Stimulated activated CD4-positive, alpha-beta T cell treated with anti-CD3 and anti-CD28 coated beads, Interleukin-1b, Interleukin-23, amount 100 ng/mL, for 48 hours (primary cell): Measurements from ENCODE around the gene CLDN5.

Experiments
- DNase-seq: peaks from one replicate; pipeline ENCODE4 v3.0.0-alpha.2; 2020

Gene CLDN5

DNA sequence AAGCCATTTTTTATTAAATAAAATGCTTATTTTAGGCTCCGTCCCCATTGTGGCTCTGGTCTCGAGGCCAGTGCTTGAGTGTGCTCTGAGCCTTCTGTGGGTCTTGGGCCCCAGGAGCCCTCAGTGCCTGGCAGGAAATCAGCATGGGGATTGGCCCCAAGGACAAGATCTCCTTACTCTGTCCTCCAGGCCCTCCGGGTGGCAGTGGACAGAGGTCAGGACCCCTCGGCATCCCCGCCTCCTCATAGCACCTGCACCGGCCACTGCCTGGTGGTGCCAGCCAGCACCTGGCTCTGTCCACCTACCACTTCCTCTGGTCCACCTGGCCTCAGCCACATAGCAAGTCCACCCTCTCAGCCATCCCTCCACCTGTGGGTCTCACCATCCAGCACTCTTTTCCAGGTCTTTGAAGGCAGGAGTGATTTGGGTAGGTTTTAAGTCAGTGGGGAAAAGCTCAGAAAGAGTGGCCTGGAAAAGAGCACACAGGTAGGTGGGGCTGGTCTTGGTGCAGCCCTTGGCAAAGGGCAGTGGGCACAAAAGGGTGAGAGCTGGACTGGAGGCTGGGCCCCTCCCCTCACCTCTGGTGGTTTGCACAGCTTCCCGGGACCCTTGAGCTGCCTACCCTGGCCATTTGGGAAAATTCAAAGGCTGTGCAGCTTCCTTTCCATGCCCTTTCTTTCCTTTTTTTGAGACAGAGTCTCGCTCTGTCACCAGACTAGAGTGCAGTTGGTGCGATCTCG is 3.5 kb downstream of the CLDN5 start:
- DNase-seq: no peak

DNA sequence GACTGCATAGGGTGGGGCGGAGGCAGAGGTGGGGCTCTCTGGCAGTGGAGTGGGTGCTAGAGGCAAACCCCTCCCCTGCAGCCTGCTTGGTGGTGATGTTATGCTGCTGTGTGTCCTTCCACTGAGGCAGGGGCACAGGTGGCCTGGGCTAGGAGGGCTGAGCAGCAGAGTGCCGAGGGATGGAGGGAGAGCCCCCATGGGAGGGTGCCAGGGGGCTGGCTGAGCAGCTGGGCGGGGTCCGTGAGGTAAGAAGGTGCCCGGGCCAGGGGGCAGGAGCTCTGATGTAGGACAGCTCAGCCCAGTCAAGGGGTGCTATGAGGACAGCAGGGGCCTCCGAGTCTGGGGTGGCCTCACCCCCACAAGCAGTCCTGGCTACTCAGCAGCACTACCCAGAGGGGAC is 4.2 kb downstream of the CLDN5 start:
- DNase-seq: no peak

DNA sequence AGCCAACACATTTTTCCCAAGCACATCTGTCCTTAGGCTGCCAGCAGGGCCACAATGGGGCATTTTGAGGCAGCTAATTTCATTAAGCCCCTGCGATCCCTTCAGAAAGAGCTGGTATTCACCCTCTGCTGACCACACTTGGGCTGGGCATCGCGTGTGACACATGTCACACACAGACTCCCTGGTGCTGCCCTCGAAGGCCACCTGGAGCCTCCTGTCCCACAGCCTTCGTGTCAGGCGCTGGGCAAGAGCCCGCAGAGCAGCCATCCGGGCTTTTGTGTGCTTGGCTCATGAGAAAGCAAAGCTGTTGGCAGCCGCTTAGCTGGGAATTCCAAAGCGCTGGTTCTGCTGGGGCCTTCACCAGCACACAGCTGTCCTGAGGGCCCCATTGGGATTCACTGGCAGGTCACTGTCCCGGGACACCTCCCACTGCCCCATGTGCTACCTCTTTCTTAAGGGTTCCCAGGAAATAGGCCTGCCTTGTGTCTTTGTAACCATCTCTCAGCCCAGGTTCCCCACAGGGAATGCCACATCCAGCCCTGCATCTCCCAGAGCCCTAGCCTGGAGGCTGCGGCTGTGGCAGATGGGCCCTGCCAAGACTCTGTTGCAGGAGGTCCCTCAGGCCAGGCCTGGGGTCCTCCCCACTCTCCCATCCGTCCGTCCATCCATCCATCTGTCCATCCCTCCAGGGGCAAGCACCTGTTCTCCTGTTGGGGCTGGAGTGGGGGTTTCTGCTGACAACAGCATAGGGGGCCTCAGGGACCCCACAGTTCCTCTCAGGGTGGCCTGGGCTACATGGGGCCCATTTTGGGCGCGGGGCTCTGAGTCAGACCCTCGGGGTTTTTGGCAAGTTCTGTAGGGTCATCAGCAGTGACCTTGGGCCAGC is 4.9 kb downstream of the CLDN5 start:
- no peak for DNase-seq

- no peak for DNase-seq
These were observed 5.6 kb downstream of the CLDN5 start for GRCh38 chr22:19518635-19519034.

DNA sequence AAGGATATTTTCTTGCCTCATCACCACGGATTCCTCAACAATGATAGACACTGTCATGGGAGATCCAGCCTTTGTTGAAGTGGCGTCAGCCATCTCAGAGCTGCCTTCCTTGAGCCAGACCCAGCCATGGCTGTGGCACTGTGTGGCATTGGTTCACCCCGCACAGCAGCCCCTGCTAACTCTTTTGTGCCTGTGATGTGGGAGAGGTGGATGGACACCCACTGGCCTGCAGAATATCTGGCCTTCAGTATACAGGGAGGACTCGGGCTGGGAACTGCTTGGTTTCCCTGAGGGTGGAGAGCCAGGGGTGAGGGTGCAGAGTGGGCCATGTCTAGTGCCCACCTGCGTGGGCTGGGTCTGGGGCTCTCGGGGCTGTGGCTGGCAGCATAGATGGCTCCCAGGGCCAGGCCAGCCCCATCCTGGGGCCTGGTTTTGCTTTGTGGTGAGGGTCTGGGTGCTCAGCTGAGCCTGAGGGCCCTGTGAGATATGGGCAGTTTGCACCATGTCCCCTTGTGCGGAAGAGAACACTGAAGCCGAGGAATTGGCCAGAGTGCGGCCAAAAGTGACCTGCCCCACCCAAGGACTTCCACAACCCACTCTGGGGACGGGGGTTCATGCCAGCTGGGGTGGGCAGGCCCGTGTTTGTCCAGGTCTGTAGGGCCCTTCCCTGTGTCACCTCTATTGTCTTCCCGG is 6.1 kb downstream of the CLDN5 start:
- no peak for DNase-seq

GRCh38 chr22:19517171-19517500 is 7.1 kb downstream of the CLDN5 start:
- DNase-seq: no peak

DNA sequence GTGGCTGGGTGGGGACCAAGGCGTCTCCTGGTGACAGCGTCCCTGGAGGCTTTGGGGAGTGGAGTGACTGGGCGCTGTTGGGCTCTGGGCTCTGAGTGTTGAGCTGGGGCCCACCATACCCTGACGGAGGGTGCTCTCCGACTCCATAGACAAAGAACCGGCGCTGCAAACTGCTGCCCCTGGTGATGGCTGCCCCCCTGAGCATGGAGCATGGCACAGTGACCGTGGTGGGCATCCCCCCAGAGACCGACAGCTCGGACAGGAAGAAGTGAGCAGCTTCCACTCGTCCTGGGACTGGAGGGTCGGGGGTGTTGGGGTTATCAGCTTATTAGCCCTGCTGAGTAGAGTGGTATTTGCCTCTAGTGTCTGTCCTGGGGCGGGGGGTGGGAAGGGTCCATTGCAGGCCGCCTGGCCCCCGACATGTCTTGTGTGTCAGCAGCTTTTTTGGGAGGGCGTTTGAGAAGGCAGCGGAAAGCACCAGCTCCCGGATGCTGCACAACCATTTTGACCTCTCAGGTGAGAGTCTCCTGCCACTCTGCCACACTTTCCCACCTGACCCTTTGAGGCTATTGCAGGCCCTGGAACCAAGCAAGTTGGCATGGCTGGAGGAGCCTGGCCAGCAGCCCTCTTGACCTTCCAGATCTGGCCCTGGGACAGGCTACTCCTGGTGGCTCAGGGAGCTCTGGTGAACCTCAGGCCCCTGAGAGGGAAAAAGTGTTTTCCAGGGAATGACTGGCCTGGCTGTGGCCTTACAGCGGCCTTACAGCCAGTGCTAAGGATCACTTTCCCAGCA is 7.6 kb downstream of the CLDN5 start:
- no peak for DNase-seq

- DNase-seq: no peak
These were observed 8.4 kb downstream of the CLDN5 start for GRCh38 chr22:19515654-19516377.

GRCh38 chr22:19514831-19515565 is 9.2 kb downstream of the CLDN5 start:
- no peak for DNase-seq

GRCh38 chr22:19513823-19514222 is 10.4 kb downstream of the CLDN5 start:
- DNase-seq: no peak

GRCh38 chr22:19510919-19511341 is 13.3 kb downstream of the CLDN5 start:
- no peak for DNase-seq

DNA sequence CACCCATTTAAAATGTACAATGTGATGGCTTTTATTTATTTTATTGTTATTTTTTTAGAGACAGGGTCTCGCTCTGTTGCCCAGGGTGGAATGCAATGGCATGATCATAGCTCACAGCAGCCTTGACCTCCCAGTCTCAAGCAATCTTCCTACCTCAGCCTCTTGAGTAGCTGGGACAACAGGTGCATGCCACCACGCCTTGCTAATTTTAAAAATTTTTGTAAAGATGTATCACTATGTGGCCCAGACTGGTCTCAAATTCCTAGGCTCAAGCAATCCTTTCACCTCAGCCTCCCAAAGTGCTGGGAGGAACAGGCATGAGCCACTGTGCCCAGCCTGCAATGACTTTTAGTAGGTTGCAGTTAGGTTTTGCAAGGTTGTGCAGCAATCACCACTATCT is 14.3 kb downstream of the CLDN5 start:
- DNase-seq: no peak

DNA sequence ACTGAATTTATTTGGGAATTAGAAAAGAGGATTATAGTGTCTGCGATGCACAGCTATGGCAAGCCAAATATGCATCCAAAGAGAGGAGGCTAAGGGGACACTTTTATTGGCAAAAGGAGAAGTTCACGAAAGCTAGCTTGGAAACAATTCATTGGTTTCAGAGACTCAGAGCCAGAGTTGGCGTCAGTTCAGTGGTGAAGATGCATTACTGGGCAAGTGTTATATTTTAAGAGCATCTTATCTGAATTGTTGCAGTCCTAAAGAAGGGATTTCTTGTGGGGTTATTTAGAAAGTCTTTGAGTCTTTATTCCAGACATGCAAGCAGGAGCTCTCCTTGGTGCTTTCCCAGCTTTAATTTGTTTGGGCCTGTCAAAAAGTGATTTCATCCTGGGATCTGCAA is 15.0 kb downstream of the CLDN5 start:
- DNase-seq: no peak

GRCh38 chr22:19508024-19508776 is 16.0 kb downstream of the CLDN5 start:
- no peak for DNase-seq

- no peak for DNase-seq
These were observed 16.7 kb downstream of the CLDN5 start for GRCh38 chr22:19507534-19507861.

GRCh38 chr22:19506212-19506611 is 18.0 kb downstream of the CLDN5 start:
- DNase-seq: no peak

- DNase-seq: no peak
These were observed 18.5 kb downstream of the CLDN5 start for GRCh38 chr22:19505735-19506126.

DNA sequence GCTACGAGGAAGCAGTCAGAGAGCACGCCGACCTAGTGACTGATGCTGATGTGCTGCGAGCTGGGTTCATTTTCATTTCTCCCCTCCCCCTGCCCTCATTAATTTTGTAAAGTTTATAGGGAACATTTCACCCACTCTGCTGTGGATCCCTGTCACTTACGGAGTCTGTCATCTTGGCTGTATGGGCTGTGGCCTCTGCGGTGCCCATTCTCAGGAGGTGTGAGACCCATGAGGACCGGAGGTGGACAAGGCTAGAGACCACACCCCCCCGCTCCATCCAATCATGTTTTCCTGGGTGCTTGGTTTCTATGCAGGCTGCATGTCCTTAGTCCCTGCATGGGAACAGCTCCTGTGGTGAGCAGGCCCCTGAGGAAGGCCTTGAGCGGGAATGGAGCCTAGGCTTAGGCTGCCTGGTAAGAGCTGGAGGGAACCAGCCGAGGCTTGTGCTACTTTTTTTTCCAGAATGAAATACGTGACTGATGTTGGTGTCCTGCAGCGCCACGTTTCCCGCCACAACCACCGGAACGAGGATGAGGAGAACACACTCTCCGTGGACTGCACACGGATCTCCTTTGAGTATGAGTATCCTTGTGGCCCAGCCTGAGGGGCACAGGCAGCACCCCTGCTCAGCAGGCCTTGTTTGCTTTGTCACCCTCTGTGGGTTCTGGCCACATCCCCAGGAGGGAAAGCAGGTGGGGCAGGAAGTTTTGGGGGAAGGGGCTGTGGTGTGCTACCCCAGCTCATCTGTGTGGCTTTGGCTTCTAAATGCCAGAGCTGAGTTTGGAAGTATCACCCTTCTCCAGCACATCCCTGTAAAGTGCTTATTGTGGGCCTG is 19.1 kb downstream of the CLDN5 start:
- no peak for DNase-seq

GRCh38 chr22:19503869-19504268 is 20.3 kb downstream of the CLDN5 start:
- no peak for DNase-seq

DNA sequence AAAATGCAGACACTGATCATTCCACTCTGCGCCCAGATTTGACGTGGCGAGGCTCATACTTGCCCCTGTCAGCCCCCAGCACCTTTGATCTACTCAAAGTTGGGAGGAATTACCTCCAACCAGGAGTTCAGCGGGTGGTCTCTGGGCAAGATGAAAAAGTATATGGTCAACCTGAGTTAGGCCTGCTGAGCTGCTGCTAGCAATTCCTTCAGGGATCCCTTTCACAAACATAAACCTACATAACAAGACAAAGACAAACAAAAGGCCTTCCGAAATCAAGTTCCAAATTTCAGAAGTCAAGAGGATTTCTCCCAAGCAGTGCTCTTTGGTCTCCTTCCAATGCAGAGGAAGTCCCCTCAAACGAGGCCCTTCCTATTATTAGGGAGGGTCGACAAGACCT is 20.8 kb downstream of the CLDN5 start:
- DNase-seq: no peak
